PC-3 (cell line): ENCODE results near the gene OR5B17. TPM values are rescaled to one million over a fixed set of nuclear protein-coding genes. Genes with fewer than 3 reads are reported as not detected.

ENCODE experiments used
- ATAC-seq: fragments of 200-7000 bp; cut with Tn5 transposase; 2 replicates; pipeline ENCODE4 v1.9.1; 2020; ENCODE audit warnings: mild to moderate bottlenecking, moderate library complexity
- BruUV-seq: library from RNA; stranded (reverse); fragments of 400-500 nt; replicated peaks from 2 replicates; lab custom pipeline; 2021; lab: Mats Ljungman, UMichigan
- CTCF ChIA-PET: fragments of 300-600 bp; sonication (Branson Sonifier 250); formaldehyde crosslinking; loops from one replicate; lab custom pipeline; 2022; ENCODE audit warnings: antibody characterized with exemption; lab: Charles Lee
- POLR2A ChIA-PET: fragments of 300-600 bp; sonication (Branson Sonifier 250); formaldehyde crosslinking; loops from one replicate; lab custom pipeline; 2022; ENCODE audit warnings: antibody characterized with exemption; ENCODE audit not compliant: unreplicated experiment; lab: Charles Lee
- DNase-seq: peaks from one replicate; pipeline ENCODE4 v3.0.0-alpha.2; 2015
- H2AFZ ChIP-seq: fragments of 300-600 bp; sonication (generic); 2 replicates; pipeline ENCODE4 v1.6.0; 2016; ENCODE audit warnings: antibody characterized with exemption, low read length
- H3F3A ChIP-seq: fragments of 300-600 bp; sonication (generic); one replicate; pipeline ENCODE4 v1.6.0; 2017; ENCODE audit warnings: antibody characterized with exemption, low read length, control low read depth, mild to moderate bottlenecking; ENCODE audit not compliant: unreplicated experiment
- H3K27ac ChIP-seq: fragments of 300-600 bp; sonication (generic); 2 replicates; pipeline ENCODE4 v1.5.1; 2016; ENCODE audit warnings: mild to moderate bottlenecking, low read length
- H3K27me3 ChIP-seq: fragments of 300-600 bp; sonication (generic); 2 replicates; pipeline ENCODE4 v1.6.1; 2016; ENCODE audit warnings: low read length, mixed read lengths
- H3K36me3 ChIP-seq: fragments of 300-600 bp; sonication (generic); 2 replicates; pipeline ENCODE4 v1.6.1; 2016; ENCODE audit warnings: low read depth, mixed run types, low read length, mixed read lengths
- H3K4me1 ChIP-seq: fragments of 300-600 bp; sonication (generic); 2 replicates; pipeline ENCODE4 v1.5.1; 2016; ENCODE audit warnings: low read length; ENCODE audit not compliant: insufficient read depth
- H3K4me2 ChIP-seq: fragments of 300-600 bp; sonication (generic); 2 replicates; pipeline ENCODE4 v1.6.0; 2016; ENCODE audit warnings: low read length
- H3K4me3 ChIP-seq: fragments of 300-600 bp; sonication (generic); 2 replicates; pipeline ENCODE4 v1.5.1; 2016; ENCODE audit warnings: mild to moderate bottlenecking, low read length, mixed read lengths
- H3K79me2 ChIP-seq: fragments of 300-600 bp; sonication (generic); 2 replicates; pipeline ENCODE4 v1.6.1; 2017; ENCODE audit warnings: low read length, mixed read lengths
- H3K9ac ChIP-seq: fragments of 300-600 bp; sonication (generic); 2 replicates; pipeline ENCODE4 v1.6.0; 2016; ENCODE audit warnings: mild to moderate bottlenecking, low read length
- H3K9me2 ChIP-seq: fragments of 300-600 bp; sonication (generic); replicated peaks from 2 replicates; pipeline ENCODE4 v1.6.1; 2016; ENCODE audit warnings: mixed run types, low read length, mixed read lengths
- H3K9me3 ChIP-seq: fragments of 300-600 bp; sonication (generic); 2 replicates; pipeline ENCODE4 v1.6.1; 2016; ENCODE audit warnings: low read length, mixed read lengths
- H4K20me1 ChIP-seq: fragments of 300-600 bp; sonication (generic); 2 replicates; pipeline ENCODE4 v1.6.1; 2016; ENCODE audit warnings: low read length, mixed read lengths
- CTCF ChIP-seq: fragments of 300-600 bp; sonication (generic); conservative IDR thresholded peaks from 2 replicates; pipeline ENCODE4 v1.5.1; 2017; ENCODE audit warnings: antibody characterized with exemption, low read depth, mild to moderate bottlenecking, low read length
- EZH2 ChIP-seq: fragments of 300-600 bp; sonication (generic); IDR thresholded peaks from one replicate; pipeline ENCODE4 v1.6.1; 2017; ENCODE audit warnings: antibody characterized with exemption, mild to moderate bottlenecking, low read length; ENCODE audit not compliant: unreplicated experiment
- EZH2phosphoT487 ChIP-seq: fragments of 300-600 bp; sonication (generic); IDR thresholded peaks from 2 replicates; pipeline ENCODE4 v1.6.1; 2018; ENCODE audit warnings: mild to moderate bottlenecking, antibody characterized with exemption, low read length, borderline replicate concordance
- intact Hi-C: fragments of 100-400 bp; cut with micrococcal nuclease; formaldehyde crosslinking; loops from 2 replicates; pipeline ENCODE4 v1.9.0; 2023
- total RNA-seq: library from RNA; depleted of rRNA; stranded (reverse); fragments of >200 nt; gene quantifications from 2 replicates; pipeline ENCODE4 v1.2.3, GENCODE V29; 2014; rRNA removed

Gene OR5B17
- total RNA-seq, 1 experiment from 2014 or later, result not detected

GRCh38 chr11:58318532-58318931 lies 40.3 kb downstream of the OR5B17 start:
- Histone ChIP-seq H4K20me1 (no peaks in the 10 kb centered on the region), H3K9me3 (no peaks in the 10 kb centered on the region), H3K27me3 (no peaks in the 10 kb centered on the region), H3K9me2 (no peaks in the 10 kb centered on the region), H3K79me2 (no peaks in the 10 kb centered on the region), H3F3A (no peaks in the 10 kb centered on the region), H3K4me1 (peaks cover 12% of the 10 kb centered on the region), H3K4me2 (no peak overlapping the region), H2AFZ (no peak overlapping the region), H3K36me3 (no peaks in the 10 kb centered on the region), H3K4me3 (no peak overlapping the region), H3K27ac (no peak overlapping the region), H3K9ac (no peak overlapping the region)
- TF ChIP-seq CTCF, result no peak
- TF ChIP-seq EZH2, result no peak
- TF ChIP-seq EZH2phosphoT487, result no peak
- ATAC-seq, result no peak
- POLR2A ChIA-PET, result no interaction called here
- no TSS peak for BruUV-seq
- no peak for DNase-seq
- intact Hi-C loops, result no loop called here
- CTCF ChIA-PET, result no interaction called here

- H3K4me3 ChIP-seq, result no peak overlapping the region
- H3K9me3 ChIP-seq, result no peaks in the 10 kb centered on the region
- DNase-seq (peak; percentile 75), ATAC-seq (peak; percentile 98)
- H3F3A ChIP-seq, result no peaks in the 10 kb centered on the region
- H3K36me3 ChIP-seq, result no peaks in the 10 kb centered on the region
- no peaks in the 10 kb centered on the region for H3K27me3 ChIP-seq
- no peak overlapping the region for H3K9ac ChIP-seq
- TF ChIP-seq EZH2phosphoT487, result no peak
- TF ChIP-seq CTCF, result no peak
- no peak for TF ChIP-seq EZH2
- H4K20me1 ChIP-seq, result no peaks in the 10 kb centered on the region
- H3K4me2 ChIP-seq, result peak overlapping the region; percentile 17
- peaks cover 12% of the 10 kb centered on the region for H3K4me1 ChIP-seq
- no peak overlapping the region for H3K27ac ChIP-seq
- no peaks in the 10 kb centered on the region for H3K79me2 ChIP-seq
- CTCF ChIA-PET, result no interaction called here
- intact Hi-C loops, result no loop called here
- H3K9me2 ChIP-seq, result no peaks in the 10 kb centered on the region
- no TSS peak for BruUV-seq
- 0 out of 2 replicates have a peak overlapping the region, but pooled peaks have one; percentile 10 for H2AFZ ChIP-seq
- POLR2A ChIA-PET, result interaction anchor here (0.6 to 0.7 kb wide), 3 partner anchors 20 to 126 kb away, joined by 3 to 5 read pairs (median 5); no protein-coding TSS in a partner anchor
Observed at GRCh38 chr11:58316142-58316541, 42.7 kb downstream of the OR5B17 start.

Other genes with a start within 250 kb of the OR5B17 start
- not detected in 2 replicates for gene OR9I1, start 233.5 kb downstream of the OR5B17 start, total RNA-seq
- not detected in 2 replicates for gene OR9Q2, start 170.0 kb downstream of the OR5B17 start, total RNA-seq
- not detected in 2 replicates for gene OR1S2, start 154.9 kb downstream of the OR5B17 start, total RNA-seq
- gene OR1S1, start 146.3 kb downstream of the OR5B17 start, total RNA-seq, result not detected in 2 replicates
- not detected in 2 replicates for gene OR10Q1, start 130.2 kb downstream of the OR5B17 start, total RNA-seq
- gene OR10W1, start 90.8 kb downstream of the OR5B17 start, total RNA-seq, result not detected in 2 replicates
- gene OR5B3, start 47.8 kb upstream of the OR5B17 start, total RNA-seq, result not detected in 2 replicates
- gene OR5B2, start 69.1 kb upstream of the OR5B17 start, total RNA-seq, result not detected in 2 replicates
- gene OR5B12, start 83.2 kb upstream of the OR5B17 start, total RNA-seq, result not detected in 2 replicates
- gene OR5B21, start 149.0 kb upstream of the OR5B17 start, total RNA-seq, result not detected in 2 replicates
- gene LPXN, start 216.8 kb upstream of the OR5B17 start, total RNA-seq, result 12.1 and 20.2 TPM in 2 replicates
- gene ZFP91, start 220.0 kb upstream of the OR5B17 start, total RNA-seq, result 56.2 and 71.9 TPM in 2 replicates